ENCODE data around the gene GNPNAT1. TPM values are rescaled to one million over a fixed set of nuclear protein-coding genes. Genes with fewer than 3 reads are reported as not detected.
A peak's percentile ranks its signal among the peaks of the same experiment; 100 is the strongest.

Gene GNPNAT1
- total and polyA plus RNA-seq, 2 of the 4 experiments (the other 2 are of a cell fraction) = 19.4 to 30.5 TPM

GRCh38 chr14:52793061-52793460 is 1.7 kb upstream of the GNPNAT1 start (continued):
- TF ChIP-seq RCOR1 (IDR thresholded peaks at IDR 0.05; ENCODE audit: insufficient replicate concordance, low read length) (no peak), CEBPB (IDR thresholded peaks at IDR 0.05; ENCODE audit: low read depth, low read length) (no peak), BHLHE40 (IDR thresholded peaks at IDR 0.05; ENCODE audit: low read depth, low read length) (no peak), NFE2L2 (IDR thresholded peaks at IDR 0.05; ENCODE audit: low read depth, low read length) (no peak)

GRCh38 chr14:52792097-52792415 is 649 bp upstream of the GNPNAT1 start:
- dilution Hi-C loops (cut with HindIII; ENCODE audit: low sequenced_read_pairs, unreplicated experiment) = no loop called here

More at GRCh38 chr14:52792097-52792415, 649 bp upstream of the GNPNAT1 start:
- H2AK9ac ChIP-seq (replicated peaks; ENCODE audit: low read depth, low read length, poor library complexity) = peak overlapping the region; percentile 95
- H2BK5ac ChIP-seq (ENCODE audit: low read depth, low read length, poor library complexity, severe bottlenecking) = peak overlapping the region; percentile 93
- TF ChIP-seq RFX5 (IDR thresholded peaks at IDR 0.05; ENCODE audit: low read depth, low read length) (no peak), CEBPB (IDR thresholded peaks at IDR 0.05; ENCODE audit: low read depth, low read length) (0 out of 2 replicates have a peak, but pooled peaks have one; percentile 12)
- in situ Hi-C loops (cut with MboI; ENCODE audit: low sequenced_read_pairs) (no loop called here), intact Hi-C loops (cut with micrococcal nuclease) (no loop called here)
- H3K27ac ChIP-seq (ENCODE audit: insufficient read depth, low read length) = peak overlapping the region; percentile 99
- H3K27me3 ChIP-seq (ENCODE audit: control insufficient read depth, insufficient read depth, low read length) = no peaks in the 10 kb centered on the region
- H3K79me1 ChIP-seq (ENCODE audit: low read depth in 1 of 2, low read length in 2 of 2) = peaks cover 14 to 41% of the 10 kb centered on the region in 2 experiments; a peak in 3 of 4 replicates
- peak overlapping the region; percentile 90 for H2BK20ac ChIP-seq (ENCODE audit: low read depth, low read length)
- WGBS, 2 experiments (ENCODE audit: extremely low coverage in 2 of 2, insufficient read length in 1 of 2) = no CpG with 5 or more reads among the region's 7 CpGs
- peak overlapping the region; percentile 97 for H4K91ac ChIP-seq (ENCODE audit: insufficient read depth, low read depth, low read length)
- H2AFZ ChIP-seq (replicated peaks; ENCODE audit: low read length, poor library complexity) = peak overlapping the region; percentile 99
- H3K9me1 ChIP-seq (ENCODE audit: insufficient read depth, low read length) = peaks cover 6% of the 10 kb centered on the region; the same call in 1 of the 2 replicates
- H3K56ac ChIP-seq (ENCODE audit: extremely low read depth, insufficient read depth, low read length) = peak overlapping the region; percentile 90
- peak overlapping the region; percentile 98 for H2BK15ac ChIP-seq (ENCODE audit: low read depth, low read length)
- H4K8ac ChIP-seq (ENCODE audit: low read depth in 2 of 2, low read length in 2 of 2) = peak overlapping the region; percentile 89 to 99
- no peak for ATAC-seq (ENCODE audit: low read depth)
- peak overlapping the region; percentile 60 for H2AK5ac ChIP-seq (ENCODE audit: low read depth, low read length)
- no peaks in the 10 kb centered on the region for H3K36me3 ChIP-seq (ENCODE audit: control insufficient read depth, insufficient read depth, low read length)
- H3K23ac ChIP-seq (ENCODE audit: low read depth, low read length) = peak overlapping the region; percentile 98
- peak overlapping the region; percentile 75 for H3K9ac ChIP-seq (ENCODE audit: low read depth, low read length)
- ChIA-PET POLR2A (ENCODE audit: unreplicated experiment) (interaction anchor here (0.6 kb wide), 1 partner anchor 748 kb away, joined by 3 read pairs; no protein-coding TSS in a partner anchor), CTCF (no interaction called here)
- peak overlapping the region; percentile 98 for H3K18ac ChIP-seq (ENCODE audit: low read depth, low read length)
- H3K4me1 ChIP-seq (ENCODE audit: control insufficient read depth, insufficient read depth, low read length) = no peaks in the 10 kb centered on the region; the same call in 1 of the 2 replicates
- peak overlapping the region; percentile 86 for H3K4me2 ChIP-seq (ENCODE audit: low read depth, low read length)
- peak overlapping the region; percentile 95 for H4K5ac ChIP-seq (ENCODE audit: low read depth, low read length)
- TSS peak; percentile 84 for BruUV-seq (replicated peaks)
- peak overlapping the region; percentile 98 for H3K4ac ChIP-seq (ENCODE audit: low read depth, low read length)
- H3K14ac ChIP-seq (replicated peaks; ENCODE audit: low read depth, low read length) = peak overlapping the region; percentile 96
- no peak for DNase-seq
- H4K20me1 ChIP-seq (ENCODE audit: insufficient read depth, low read length) = peaks cover 8% of the 10 kb centered on the region
- peak overlapping the region; percentile 54 for H3K4me3 ChIP-seq (ENCODE audit: insufficient read depth, low read depth, low read length)
- H2BK120ac ChIP-seq (ENCODE audit: low read depth, low read length) = peak overlapping the region; percentile 98
- H3K9me3 ChIP-seq (ENCODE audit: control insufficient read depth, insufficient read depth, low read length) = no peaks in the 10 kb centered on the region

Measured in IMR-90 (cell line).